Activated CD8-positive, alpha-beta memory T cell treated with anti-CD3 and anti-CD28 coated beads for 24 hours (primary cell): ENCODE results near the gene MYO9B.

Experiments
- DNase-seq: peaks from one replicate; pipeline ENCODE4 v3.0.0-alpha.2; 2020

Gene MYO9B

GRCh38 chr19:17244618-17245534 lies 169.3 kb downstream of the MYO9B start:
- DNase-seq: no peak

GRCh38 chr19:17245535-17245984 lies 170.0 kb downstream of the MYO9B start, which contains the start of gene NR2F6:
NR2F6 (minus strand) TSS chr19:17245919; CDS start chr19:17245220, 699 bp downstream.
- DNase-seq: no peak

- DNase-seq: no peak
Measured at GRCh38 chr19:17246681-17247425, 171.3 kb downstream of the MYO9B start.

GRCh38 chr19:17248011-17248776 lies 172.6 kb downstream of the MYO9B start:
- no peak for DNase-seq

GRCh38 chr19:17249887-17250548 lies 174.4 kb downstream of the MYO9B start:
- no peak for DNase-seq

GRCh38 chr19:17254636-17255035 lies 179.1 kb downstream of the MYO9B start:
- no peak for DNase-seq

GRCh38 chr19:17255150-17255621 lies 179.6 kb downstream of the MYO9B start:
- no peak for DNase-seq

GRCh38 chr19:17256130-17256529 lies 180.6 kb downstream of the MYO9B start:
- DNase-seq: no peak

GRCh38 chr19:17259118-17259780 lies 183.7 kb downstream of the MYO9B start:
- DNase-seq: no peak

- DNase-seq: no peak
Measured at GRCh38 chr19:17259934-17260333, 184.4 kb downstream of the MYO9B start.

- DNase-seq: peak; percentile 96
Measured at GRCh38 chr19:17260842-17261325, 185.3 kb downstream of the MYO9B start.

GRCh38 chr19:17262557-17262956 lies 187.0 kb downstream of the MYO9B start:
- no peak for DNase-seq
